Measurements from ENCODE around the gene PGLYRP3. TPM values are rescaled to one million over a fixed set of nuclear protein-coding genes. Genes with fewer than 3 reads are reported as not detected.

Gene PGLYRP3
- total RNA-seq, 2 donors from 2014 or later = not detected

DNA sequence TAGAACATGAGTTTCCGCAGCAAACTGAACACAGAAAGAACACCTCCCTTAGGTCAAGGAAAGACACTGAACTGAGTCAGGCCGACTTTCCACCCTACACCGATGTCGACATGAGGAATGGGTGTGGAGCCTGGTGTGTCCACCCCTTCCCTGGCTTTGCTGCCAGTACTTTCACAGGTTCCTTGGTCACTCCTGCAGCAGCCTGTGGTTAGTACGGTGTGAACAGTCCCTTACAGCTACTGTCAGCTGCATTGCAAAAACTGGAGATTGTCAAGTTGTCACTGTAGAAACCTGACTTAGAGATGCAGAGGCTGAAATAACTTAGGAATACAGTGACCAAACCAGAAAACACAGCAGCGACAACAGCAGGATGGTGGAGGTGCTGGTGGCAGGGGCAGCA lies 7.1 kb downstream of the PGLYRP3 start:
- TF ChIP-seq, protein P1, sequence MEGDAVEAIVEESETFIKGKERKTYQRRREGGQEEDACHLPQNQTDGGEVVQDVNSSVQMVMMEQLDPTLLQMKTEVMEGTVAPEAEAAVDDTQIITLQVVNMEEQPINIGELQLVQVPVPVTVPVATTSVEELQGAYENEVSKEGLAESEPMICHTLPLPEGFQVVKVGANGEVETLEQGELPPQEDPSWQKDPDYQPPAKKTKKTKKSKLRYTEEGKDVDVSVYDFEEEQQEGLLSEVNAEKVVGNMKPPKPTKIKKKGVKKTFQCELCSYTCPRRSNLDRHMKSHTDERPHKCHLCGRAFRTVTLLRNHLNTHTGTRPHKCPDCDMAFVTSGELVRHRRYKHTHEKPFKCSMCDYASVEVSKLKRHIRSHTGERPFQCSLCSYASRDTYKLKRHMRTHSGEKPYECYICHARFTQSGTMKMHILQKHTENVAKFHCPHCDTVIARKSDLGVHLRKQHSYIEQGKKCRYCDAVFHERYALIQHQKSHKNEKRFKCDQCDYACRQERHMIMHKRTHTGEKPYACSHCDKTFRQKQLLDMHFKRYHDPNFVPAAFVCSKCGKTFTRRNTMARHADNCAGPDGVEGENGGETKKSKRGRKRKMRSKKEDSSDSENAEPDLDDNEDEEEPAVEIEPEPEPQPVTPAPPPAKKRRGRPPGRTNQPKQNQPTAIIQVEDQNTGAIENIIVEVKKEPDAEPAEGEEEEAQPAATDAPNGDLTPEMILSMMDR (IDR thresholded peaks at IDR 0.05) = no peak
- DNase-seq (ENCODE audit: low spot score) = no peak
- H3K9me3 ChIP-seq = no peaks in the 10 kb centered on the region
- no peaks in the 10 kb centered on the region for H3K4me1 ChIP-seq
- no peak overlapping the region for H3K27ac ChIP-seq
- H3K27me3 ChIP-seq = no peaks in the 10 kb centered on the region
- no peaks in the 10 kb centered on the region for H3K36me3 ChIP-seq
- no peak overlapping the region for H3K4me3 ChIP-seq

DNA sequence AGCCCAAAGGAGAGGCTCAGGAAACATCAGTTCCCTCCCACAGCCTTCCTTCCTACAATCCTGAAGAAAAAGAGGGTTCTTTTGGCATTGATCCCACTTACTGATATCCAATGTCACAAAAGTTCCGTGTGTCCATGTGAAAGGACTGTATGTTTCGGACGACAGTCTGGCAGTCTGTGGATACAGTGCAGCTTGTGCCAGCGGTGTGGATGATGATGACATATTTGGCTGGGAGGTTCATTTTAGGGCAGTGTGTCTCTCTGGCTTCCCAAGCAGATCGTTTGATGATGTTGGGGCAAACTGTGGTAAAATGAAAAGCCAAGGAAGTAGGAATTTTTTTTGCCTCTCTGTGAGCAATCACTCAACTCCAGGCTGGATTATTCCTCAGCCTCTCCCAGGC lies 10.4 kb downstream of the PGLYRP3 start:
- no peak overlapping the region for H3K4me3 ChIP-seq
- peak; percentile 18 for DNase-seq (ENCODE audit: low spot score)
- no peak overlapping the region for H3K27ac ChIP-seq
- no peaks in the 10 kb centered on the region for H3K27me3 ChIP-seq
- no peaks in the 10 kb centered on the region for H3K9me3 ChIP-seq
- no peaks in the 10 kb centered on the region for H3K4me1 ChIP-seq
- TF ChIP-seq, protein P1 (IDR thresholded peaks at IDR 0.05) = no peak
- no peaks in the 10 kb centered on the region for H3K36me3 ChIP-seq

DNA sequence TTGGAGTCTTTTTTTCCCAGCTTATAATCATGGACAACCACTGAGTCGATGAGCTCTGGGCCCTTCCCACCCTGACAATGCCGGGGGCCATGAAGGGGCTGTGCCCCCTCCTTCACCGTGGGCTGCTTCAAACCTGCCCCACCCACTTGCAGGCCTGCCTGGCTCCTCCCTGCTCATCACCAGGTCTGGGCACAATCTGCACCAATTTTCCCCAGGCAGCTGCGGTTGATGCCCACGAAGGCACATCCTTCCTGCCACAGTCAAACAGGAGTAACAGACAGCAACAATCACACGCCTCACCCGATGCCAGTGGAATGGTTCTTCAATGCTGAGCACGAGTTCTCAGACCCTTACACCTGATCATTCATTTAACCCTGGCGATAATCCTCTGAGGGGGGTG lies 18.9 kb downstream of the PGLYRP3 start:
- H3K9me3 ChIP-seq = no peaks in the 10 kb centered on the region
- DNase-seq (ENCODE audit: low spot score) = peak; percentile 9

DNA sequence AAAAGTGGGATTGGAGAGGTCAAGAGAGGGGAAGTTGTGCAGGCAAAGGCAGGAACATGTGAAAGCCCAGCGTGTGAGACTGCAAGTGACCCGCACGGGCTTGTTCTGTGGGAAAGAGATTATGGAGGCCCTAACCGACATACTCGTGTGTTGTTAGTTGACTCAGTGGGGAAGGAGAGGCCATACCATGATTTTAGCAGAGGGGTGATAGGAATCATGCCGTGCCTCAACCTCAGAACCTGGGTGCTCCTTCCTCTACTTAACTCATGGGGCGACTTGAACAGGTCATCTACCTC lies 19.3 kb downstream of the PGLYRP3 start:
- Histone ChIP-seq H3K27ac (no peak overlapping the region), H3K9me3 (no peaks in the 10 kb centered on the region), H3K36me3 (no peaks in the 10 kb centered on the region), H3K4me1 (no peaks in the 10 kb centered on the region), H3K27me3 (no peaks in the 10 kb centered on the region), H3K4me3 (no peak overlapping the region)
- TF ChIP-seq, protein P1 (IDR thresholded peaks at IDR 0.05) = no peak
- DNase-seq (ENCODE audit: low spot score) = no peak

More for the DNA sequence above, 18.9 kb downstream of the PGLYRP3 start:
- no peaks in the 10 kb centered on the region for H3K27me3 ChIP-seq
- H3K4me1 ChIP-seq = no peaks in the 10 kb centered on the region
- no peaks in the 10 kb centered on the region for H3K36me3 ChIP-seq
- TF ChIP-seq, protein P1 (IDR thresholded peaks at IDR 0.05) = no peak
- H3K27ac ChIP-seq = no peak overlapping the region
- H3K4me3 ChIP-seq = no peak overlapping the region

DNA sequence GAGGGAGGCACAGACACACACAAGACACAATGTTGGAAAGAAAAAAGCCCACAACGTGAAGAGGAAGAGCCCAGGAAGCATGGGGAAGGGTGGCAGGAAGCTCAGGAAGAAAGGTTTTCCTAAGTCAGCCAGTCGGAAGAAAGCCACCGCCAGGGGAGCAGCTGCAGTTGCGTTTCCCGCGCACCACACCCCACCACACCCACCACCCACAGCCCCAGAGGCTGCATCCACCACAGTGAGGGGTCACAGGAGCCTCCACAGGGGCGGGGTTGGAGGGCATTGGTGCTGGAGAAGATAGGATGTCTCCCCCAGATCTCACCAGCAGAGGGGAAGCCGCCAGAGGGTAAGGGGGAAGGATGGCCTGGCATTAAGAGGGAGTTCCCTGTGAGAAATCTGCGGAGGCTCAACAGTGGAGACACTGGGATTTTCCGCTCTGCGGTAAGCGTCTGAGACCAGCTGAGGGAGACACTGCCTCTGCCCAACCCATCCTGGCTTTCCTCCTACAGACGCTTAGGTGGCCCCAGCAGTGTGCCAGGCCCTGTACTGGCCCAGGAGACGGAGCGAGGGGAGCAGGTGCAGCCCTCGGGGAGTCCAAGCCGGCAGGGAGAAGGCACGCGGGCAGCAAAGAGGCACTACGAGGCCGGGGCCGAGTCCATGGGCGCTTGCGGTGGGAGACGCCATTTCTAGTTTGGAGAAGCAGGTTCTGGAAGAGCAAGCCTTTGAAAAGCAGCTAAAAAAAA lies 19.8 kb downstream of the PGLYRP3 start:
- peak; percentile 38 for DNase-seq (ENCODE audit: low spot score)
- Histone ChIP-seq H3K4me3 (no peak overlapping the region), H3K36me3 (no peaks in the 10 kb centered on the region), H3K4me1 (no peaks in the 10 kb centered on the region), H3K9me3 (no peaks in the 10 kb centered on the region), H3K27ac (no peak overlapping the region), H3K27me3 (no peaks in the 10 kb centered on the region)
- TF ChIP-seq, protein P1 (IDR thresholded peaks at IDR 0.05) = no peak

DNA sequence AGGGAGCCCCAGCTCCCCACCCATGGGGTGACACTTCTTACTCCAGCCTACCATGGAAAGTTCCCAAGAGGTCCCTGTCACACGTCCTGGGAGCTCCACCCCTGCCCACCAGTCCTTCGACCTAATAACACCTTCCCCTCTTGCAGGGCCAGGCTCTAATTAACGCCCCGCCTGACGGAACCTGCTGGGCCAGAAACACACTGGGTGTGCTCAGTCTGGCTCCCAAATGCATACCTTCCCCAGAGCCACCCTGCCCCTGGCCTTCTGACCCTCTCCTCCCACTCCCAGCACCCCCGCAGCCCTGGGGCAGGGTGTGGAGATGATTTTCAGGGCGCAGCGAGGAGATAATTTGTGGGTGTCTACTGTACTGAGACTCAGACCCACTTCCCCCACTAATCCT lies 20.6 kb downstream of the PGLYRP3 start:
- peak; percentile 54 for DNase-seq (ENCODE audit: low spot score)
- Histone ChIP-seq H3K4me3 (no peak overlapping the region), H3K4me1 (no peaks in the 10 kb centered on the region), H3K9me3 (no peaks in the 10 kb centered on the region), H3K27ac (no peak overlapping the region), H3K27me3 (no peaks in the 10 kb centered on the region), H3K36me3 (no peaks in the 10 kb centered on the region)
- TF ChIP-seq, protein P1 (IDR thresholded peaks at IDR 0.05) = no peak

Data from right atrium auricular region (tissue), 2 donors.